AG04450 (cell line): ENCODE measurements around the gene PNPT1. TPM values are rescaled to one million over a fixed set of nuclear protein-coding genes. Genes with fewer than 3 reads are reported as not detected.

ENCODE experiments used
- CTCF ChIA-PET: fragments of 300-600, 350-600 bp; formaldehyde crosslinking; extraction: SDS; loops from one replicate; lab custom pipeline; 2022; ENCODE audit warnings: antibody characterized with exemption, inconsistent platforms; lab: Charles Lee
- POLR2A ChIA-PET: fragments of 350-600 bp; formaldehyde crosslinking; extraction: SDS; loops from one replicate; lab custom pipeline; 2021; ENCODE audit warnings: antibody characterized with exemption, inconsistent platforms; lab: Yijun Ruan, JAX
- DNase-seq: peaks from one replicate; pipeline ENCODE4 v3.0.0-alpha.2; 2011; ENCODE audit warnings: low read depth, low spot score
- H3K27ac ChIP-seq: one replicate; pipeline ENCODE4 v1.5.1; 2012; ENCODE audit warnings: low read depth, low read length, control low read depth
- H3K27me3 ChIP-seq: one replicate; pipeline ENCODE4 v1.6.0; 2012; ENCODE audit warnings: low read length; ENCODE audit not compliant: control insufficient read depth, insufficient read depth
- H3K4me3 ChIP-seq: 2 replicates; pipeline ENCODE4 v1.5.1; 2011; ENCODE audit warnings: mild to moderate bottlenecking, low read depth, low read length, control low read depth
- H3K9me3 ChIP-seq: 2 replicates; pipeline ENCODE4 v1.5.1; 2012; ENCODE audit warnings: low read length; ENCODE audit not compliant: control insufficient read depth, insufficient read depth
- CTCF ChIP-seq: IDR thresholded peaks from 2 replicates; pipeline ENCODE4 v1.5.1; 2011; ENCODE audit warnings: low read depth, low read length, control low read depth, inconsistent platforms
- polyA plus RNA-seq: library from polyadenylated mRNA; depleted of rRNA; stranded (reverse); fragments of >200 nt; gene quantifications from 2 replicates; pipeline ENCODE4 v1.2.3, GENCODE V29; 2011

Gene PNPT1
- polyA plus RNA-seq, 1 experiment, result 15.9 TPM

- H3K27ac ChIP-seq, result peak within 1 kb of the TSS; percentile 97
- H3K4me3 ChIP-seq, result peak within 1 kb of the TSS; percentile 97
- CTCF ChIA-PET, result interaction anchor here (1.0 kb wide), 1 partner anchor 13 kb away, joined by 4 read pairs; no protein-coding TSS in a partner anchor
Observed at GRCh38 chr2:55617175-55618024, 76.2 kb downstream of the PNPT1 start, which contains the start of gene PPP4R3B. Gene PPP4R3B, minus strand, starts transcription at chr2:55617622. Its CDS starts 337 bp downstream, at chr2:55617285.

GRCh38 chr2:55616551-55617174, 77.0 kb downstream of the PNPT1 start:
- peak overlapping the region; percentile 97 for H3K27ac ChIP-seq
- no peak for TF ChIP-seq CTCF
- POLR2A ChIA-PET, result interaction anchor here (1.0 kb wide), 1 partner anchor 13 kb away, joined by 3 read pairs; no protein-coding TSS in a partner anchor
- peak overlapping the region; percentile 97 for H3K4me3 ChIP-seq
- no peaks in the 10 kb centered on the region for H3K27me3 ChIP-seq
- CTCF ChIA-PET, result no interaction called here
- no peak for DNase-seq
- H3K9me3 ChIP-seq, result no peaks in the 10 kb centered on the region

More at GRCh38 chr2:55617175-55618024, 76.2 kb downstream of the PNPT1 start, which contains the start of gene PPP4R3B:
- Histone ChIP-seq H3K9me3 (no peaks in the 10 kb centered on the region), H3K27me3 (no peaks in the 10 kb centered on the region)
- peak; percentile 99 for DNase-seq
- peak; percentile 48 for TF ChIP-seq CTCF
- POLR2A ChIA-PET, result interaction anchor here (1.0 kb wide), 1 partner anchor 13 kb away, joined by 3 read pairs; no protein-coding TSS in a partner anchor

- Histone ChIP-seq H3K27me3 (no peaks in the 10 kb centered on the region), H3K4me3 (no peak overlapping the region), H3K9me3 (no peaks in the 10 kb centered on the region), H3K27ac (no peak overlapping the region)
- TF ChIP-seq CTCF, result no peak
- POLR2A ChIA-PET, result no interaction called here
- no peak for DNase-seq
- CTCF ChIA-PET, result no interaction called here
Observed at GRCh38 chr2:55611997-55612396, 81.6 kb downstream of the PNPT1 start.

GRCh38 chr2:55610954-55611743, 82.5 kb downstream of the PNPT1 start:
- CTCF ChIA-PET, result no interaction called here
- POLR2A ChIA-PET, result no interaction called here
- no peak for DNase-seq
- H3K27me3 ChIP-seq, result no peaks in the 10 kb centered on the region
- no peak overlapping the region for H3K27ac ChIP-seq
- no peaks in the 10 kb centered on the region for H3K9me3 ChIP-seq
- no peak overlapping the region for H3K4me3 ChIP-seq
- TF ChIP-seq CTCF, result no peak
